Activated naive CD8-positive, alpha-beta T cell treated with anti-CD3 and anti-CD28 coated beads, Interleukin-2, amount 10 ng/mL, durations not matched to agents 7 days and 5 days (primary cell): ENCODE data around the gene TBC1D16. TPM values are rescaled to one million over a fixed set of nuclear protein-coding genes. Genes with fewer than 3 reads are reported as not detected.

ENCODE experiments used
- ATAC-seq: fragments of 150-1000 bp; cut with Tn5 transposase; one replicate; pipeline ENCODE4 v1.10.0; 2021; ENCODE audit warnings: low read depth, moderate library complexity
- POLR2A ChIA-PET: fragments of 350-600 bp; sonication (Branson Sonifier 250); formaldehyde crosslinking; loops from one replicate; lab custom pipeline; 2021; ENCODE audit warnings: antibody characterized with exemption; lab: Charles Lee
- DNase-seq: peaks from one replicate; pipeline ENCODE4 v3.0.0; 2021
- H3K27ac Mint-ChIP-seq: one replicate; pipeline ENCODE4 v1.8.0; 2022; ENCODE audit warnings: mild to moderate bottlenecking, mixed read lengths
- H3K27me3 Mint-ChIP-seq: one replicate; pipeline ENCODE4 v1.8.0; 2022; ENCODE audit warnings: mild to moderate bottlenecking, moderate library complexity, mixed read lengths
- H3K36me3 Mint-ChIP-seq: one replicate; pipeline ENCODE4 v1.8.0; 2021; ENCODE audit warnings: mild to moderate bottlenecking, mixed read lengths
- H3K4me1 Mint-ChIP-seq: one replicate; pipeline ENCODE4 v1.8.0; 2021; ENCODE audit warnings: mixed read lengths
- H3K4me3 Mint-ChIP-seq: one replicate; pipeline ENCODE4 v1.8.0; 2022; ENCODE audit warnings: mild to moderate bottlenecking, moderate library complexity, mixed read lengths
- H3K9me3 Mint-ChIP-seq: one replicate; pipeline ENCODE4 v1.8.0; 2021; ENCODE audit warnings: mixed read lengths
- total RNA-seq, 2 experiments: library from RNA; stranded (reverse); gene quantifications; one replicate each; pipeline ENCODE4 v1.2.3, GENCODE V29; 2021

TBC1D16 gene
- total RNA-seq, 2 experiments from 2014 or later, result 2.1 TPM

DNA sequence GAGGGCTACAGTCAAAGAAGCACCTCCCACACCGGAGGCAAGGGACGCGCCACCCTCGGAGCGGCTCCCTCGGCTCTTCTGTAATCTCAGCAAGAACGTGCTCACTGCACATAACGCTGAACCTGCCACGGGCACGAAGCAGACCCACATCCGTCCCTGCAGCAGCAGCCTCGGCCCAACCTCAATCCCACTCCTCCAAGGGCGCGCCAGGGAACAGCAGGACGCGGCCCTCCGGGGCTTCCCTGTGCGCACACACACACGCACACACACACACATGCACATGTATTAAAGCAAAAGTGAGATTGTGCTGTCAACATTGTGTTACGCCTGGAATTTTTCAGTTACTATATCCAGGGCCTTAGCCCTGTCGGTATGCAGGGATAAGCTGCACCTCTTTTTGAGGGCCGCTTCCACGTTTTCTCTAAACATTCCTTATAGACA is 54.0 kb downstream of the TBC1D16 start:
- H3K4me3 Mint-ChIP-seq, result no peak overlapping the region

GRCh38 chr17:79981090-79981489 is 54.6 kb downstream of the TBC1D16 start:
- Mint-ChIP-seq H3K27me3 (no peaks in the 10 kb centered on the region), H3K4me3 (no peak overlapping the region), H3K4me1 (no peaks in the 10 kb centered on the region), H3K27ac (no peak overlapping the region), H3K9me3 (no peaks in the 10 kb centered on the region), H3K36me3 (no peaks in the 10 kb centered on the region)
- POLR2A ChIA-PET, result interaction anchor here (0.9 kb wide), 1 partner anchor 235 kb away, joined by 3 read pairs; no protein-coding TSS in a partner anchor
- ATAC-seq, result no peak
- DNase-seq, result peak; percentile 13

More for the DNA sequence above, 54.0 kb downstream of the TBC1D16 start:
- H3K36me3 Mint-ChIP-seq, result no peaks in the 10 kb centered on the region
- no peak overlapping the region for H3K27ac Mint-ChIP-seq
- no peaks in the 10 kb centered on the region for H3K4me1 Mint-ChIP-seq
- DNase-seq (peak; percentile 16), ATAC-seq (no peak)
- POLR2A ChIA-PET, result no interaction called here
- H3K9me3 Mint-ChIP-seq, result no peaks in the 10 kb centered on the region
- H3K27me3 Mint-ChIP-seq, result no peaks in the 10 kb centered on the region

DNA sequence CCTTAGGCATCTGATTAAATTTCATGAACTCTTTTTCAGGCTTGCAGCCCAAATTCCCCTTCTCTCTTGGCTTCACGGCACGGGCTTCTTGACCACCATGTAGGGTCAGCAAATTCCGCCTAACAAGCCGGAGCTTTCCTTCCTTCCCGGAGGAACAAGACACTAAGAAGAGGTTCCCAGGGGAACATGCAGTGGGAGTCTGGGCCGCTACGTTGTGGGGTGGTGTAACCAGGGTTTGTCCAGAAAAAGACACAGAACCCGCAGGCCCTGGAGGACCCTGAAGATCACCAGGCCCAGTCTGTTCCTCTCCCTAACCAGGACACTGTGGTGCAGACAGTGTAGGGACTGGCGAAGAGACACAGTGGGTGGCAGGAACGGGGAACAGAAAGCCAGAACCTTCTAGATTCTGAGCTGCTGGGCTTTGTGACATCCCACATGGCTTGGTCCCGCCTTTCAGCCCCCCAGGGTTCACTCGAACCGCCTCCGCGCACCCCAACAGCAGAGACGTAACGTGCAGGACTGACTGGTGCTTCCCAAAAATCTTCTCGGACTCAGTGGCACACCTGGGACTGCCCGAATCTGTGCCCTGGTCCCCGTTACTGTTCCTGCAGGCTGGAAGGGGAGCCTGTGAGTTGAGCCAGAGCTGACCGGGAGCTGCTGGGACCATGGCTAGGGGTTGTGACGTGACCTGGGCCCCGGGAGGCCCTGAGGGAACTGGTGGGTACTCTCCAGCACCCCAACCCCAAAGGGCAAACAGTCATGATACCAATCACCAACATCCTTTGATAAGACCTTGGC is 55.2 kb downstream of the TBC1D16 start:
- no peak overlapping the region for H3K4me3 Mint-ChIP-seq
- H3K4me1 Mint-ChIP-seq, result no peaks in the 10 kb centered on the region
- H3K9me3 Mint-ChIP-seq, result no peaks in the 10 kb centered on the region
- no peak overlapping the region for H3K27ac Mint-ChIP-seq
- H3K27me3 Mint-ChIP-seq, result no peaks in the 10 kb centered on the region
- no peaks in the 10 kb centered on the region for H3K36me3 Mint-ChIP-seq
- POLR2A ChIA-PET, result interaction anchor here (0.9 kb wide), 1 partner anchor 234 kb away, joined by 3 read pairs; no protein-coding TSS in a partner anchor
- peak; percentile 12 for DNase-seq
- no peak for ATAC-seq

DNA sequence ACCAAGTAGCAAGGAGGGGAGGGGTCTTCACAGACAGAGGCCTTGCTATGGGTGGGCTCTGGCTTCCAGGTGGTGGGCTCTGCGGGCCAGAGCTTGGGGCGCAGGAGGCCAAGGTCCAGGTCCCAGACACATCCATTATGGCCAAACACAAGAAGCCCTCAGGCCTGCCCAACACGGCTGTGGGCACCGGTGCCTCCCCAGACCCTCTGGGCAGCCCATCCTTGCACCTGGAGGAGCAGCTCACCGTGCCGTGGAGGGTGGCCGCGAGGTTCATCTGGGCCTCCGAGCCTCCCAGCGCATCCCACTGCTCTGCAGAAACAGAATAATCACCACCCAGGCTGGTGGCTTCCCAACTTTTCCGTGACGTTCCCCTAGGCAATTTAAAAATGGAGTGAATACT is 55.9 kb downstream of the TBC1D16 start:
- POLR2A ChIA-PET, result no interaction called here
- Mint-ChIP-seq H3K9me3 (no peaks in the 10 kb centered on the region), H3K4me1 (no peaks in the 10 kb centered on the region), H3K36me3 (no peaks in the 10 kb centered on the region), H3K27ac (no peak overlapping the region), H3K27me3 (no peaks in the 10 kb centered on the region), H3K4me3 (no peak overlapping the region)
- no peak for ATAC-seq
- no peak for DNase-seq

- ATAC-seq (no peak), DNase-seq (peak; percentile 9)
- no peaks in the 10 kb centered on the region for H3K36me3 Mint-ChIP-seq
- H3K27me3 Mint-ChIP-seq, result no peaks in the 10 kb centered on the region
- H3K27ac Mint-ChIP-seq, result no peak overlapping the region
- POLR2A ChIA-PET, result no interaction called here
- no peaks in the 10 kb centered on the region for H3K4me1 Mint-ChIP-seq
- no peaks in the 10 kb centered on the region for H3K9me3 Mint-ChIP-seq
- no peak overlapping the region for H3K4me3 Mint-ChIP-seq
Observed at GRCh38 chr17:79979221-79979741, 56.4 kb downstream of the TBC1D16 start.

- no peaks in the 10 kb centered on the region for H3K9me3 Mint-ChIP-seq
- no peaks in the 10 kb centered on the region for H3K27me3 Mint-ChIP-seq
- no peak for ATAC-seq
- H3K4me3 Mint-ChIP-seq, result no peak overlapping the region
- POLR2A ChIA-PET, result no interaction called here
- H3K4me1 Mint-ChIP-seq, result no peaks in the 10 kb centered on the region
- DNase-seq, result no peak
- no peaks in the 10 kb centered on the region for H3K36me3 Mint-ChIP-seq
- H3K27ac Mint-ChIP-seq, result no peak overlapping the region
Observed at GRCh38 chr17:79978548-79978855, 57.2 kb downstream of the TBC1D16 start.

GRCh38 chr17:79977708-79978547 is 57.7 kb downstream of the TBC1D16 start:
- Mint-ChIP-seq H3K4me3 (no peak overlapping the region), H3K27ac (no peak overlapping the region), H3K36me3 (no peaks in the 10 kb centered on the region), H3K9me3 (no peaks in the 10 kb centered on the region), H3K27me3 (no peaks in the 10 kb centered on the region), H3K4me1 (no peaks in the 10 kb centered on the region)
- DNase-seq (peak; percentile 21), ATAC-seq (no peak)
- POLR2A ChIA-PET, result no interaction called here

- Mint-ChIP-seq H3K36me3 (no peaks in the 10 kb centered on the region), H3K4me1 (no peaks in the 10 kb centered on the region), H3K9me3 (no peaks in the 10 kb centered on the region), H3K27ac (no peak overlapping the region), H3K4me3 (no peak overlapping the region), H3K27me3 (no peaks in the 10 kb centered on the region)
- no peak for ATAC-seq
- peak; percentile 10 for DNase-seq
- POLR2A ChIA-PET, result no interaction called here
Observed at GRCh38 chr17:79977161-79977631, 58.5 kb downstream of the TBC1D16 start.

- Mint-ChIP-seq H3K27me3 (no peaks in the 10 kb centered on the region), H3K27ac (no peak overlapping the region), H3K4me3 (no peak overlapping the region), H3K9me3 (no peaks in the 10 kb centered on the region), H3K36me3 (no peaks in the 10 kb centered on the region), H3K4me1 (no peaks in the 10 kb centered on the region)
- ATAC-seq, result no peak
- POLR2A ChIA-PET, result interaction anchor here (0.6 kb wide), 1 partner anchor 101 kb away, joined by 3 read pairs; no protein-coding TSS in a partner anchor
- peak; percentile 7 for DNase-seq
Observed at GRCh38 chr17:79976451-79976850, 59.2 kb downstream of the TBC1D16 start.

DNA sequence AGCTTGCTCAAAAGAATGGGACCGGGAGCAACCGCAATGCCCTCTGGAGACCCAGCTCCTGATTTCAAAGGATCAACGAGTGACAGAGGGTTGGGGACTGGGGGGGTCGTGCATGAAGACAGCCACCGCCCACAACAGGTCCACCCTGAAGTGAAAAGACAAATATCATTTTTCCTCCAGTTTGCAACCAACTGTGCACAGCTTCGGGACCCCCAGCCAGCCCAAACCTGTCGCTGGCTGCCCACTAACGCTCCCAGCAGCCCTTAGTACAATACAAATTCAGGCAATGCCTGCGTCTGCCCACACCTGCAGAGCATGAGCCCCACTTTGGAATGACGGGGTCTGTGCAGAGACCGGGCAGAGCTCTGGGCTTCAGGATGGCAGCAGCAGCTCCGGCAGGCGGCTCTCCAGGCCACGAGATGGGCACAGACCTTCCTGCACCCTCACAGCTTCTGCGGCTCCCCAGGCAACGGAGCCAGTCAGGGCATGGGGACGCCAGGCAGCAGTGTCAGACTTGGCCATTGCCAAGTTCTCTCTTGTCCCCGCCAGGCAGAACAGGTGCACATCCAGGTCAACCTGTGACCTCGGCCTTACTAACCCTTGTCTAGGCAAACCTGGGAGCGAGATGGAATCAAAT is 60.1 kb downstream of the TBC1D16 start:
- Mint-ChIP-seq H3K27me3 (no peaks in the 10 kb centered on the region), H3K4me1 (no peaks in the 10 kb centered on the region), H3K4me3 (no peak overlapping the region), H3K27ac (no peak overlapping the region), H3K36me3 (no peaks in the 10 kb centered on the region), H3K9me3 (no peaks in the 10 kb centered on the region)
- DNase-seq (peak; percentile 26), ATAC-seq (no peak)
- POLR2A ChIA-PET, result interaction anchor here (0.6 kb wide), 1 partner anchor 100 kb away, joined by 3 read pairs; no protein-coding TSS in a partner anchor

DNA sequence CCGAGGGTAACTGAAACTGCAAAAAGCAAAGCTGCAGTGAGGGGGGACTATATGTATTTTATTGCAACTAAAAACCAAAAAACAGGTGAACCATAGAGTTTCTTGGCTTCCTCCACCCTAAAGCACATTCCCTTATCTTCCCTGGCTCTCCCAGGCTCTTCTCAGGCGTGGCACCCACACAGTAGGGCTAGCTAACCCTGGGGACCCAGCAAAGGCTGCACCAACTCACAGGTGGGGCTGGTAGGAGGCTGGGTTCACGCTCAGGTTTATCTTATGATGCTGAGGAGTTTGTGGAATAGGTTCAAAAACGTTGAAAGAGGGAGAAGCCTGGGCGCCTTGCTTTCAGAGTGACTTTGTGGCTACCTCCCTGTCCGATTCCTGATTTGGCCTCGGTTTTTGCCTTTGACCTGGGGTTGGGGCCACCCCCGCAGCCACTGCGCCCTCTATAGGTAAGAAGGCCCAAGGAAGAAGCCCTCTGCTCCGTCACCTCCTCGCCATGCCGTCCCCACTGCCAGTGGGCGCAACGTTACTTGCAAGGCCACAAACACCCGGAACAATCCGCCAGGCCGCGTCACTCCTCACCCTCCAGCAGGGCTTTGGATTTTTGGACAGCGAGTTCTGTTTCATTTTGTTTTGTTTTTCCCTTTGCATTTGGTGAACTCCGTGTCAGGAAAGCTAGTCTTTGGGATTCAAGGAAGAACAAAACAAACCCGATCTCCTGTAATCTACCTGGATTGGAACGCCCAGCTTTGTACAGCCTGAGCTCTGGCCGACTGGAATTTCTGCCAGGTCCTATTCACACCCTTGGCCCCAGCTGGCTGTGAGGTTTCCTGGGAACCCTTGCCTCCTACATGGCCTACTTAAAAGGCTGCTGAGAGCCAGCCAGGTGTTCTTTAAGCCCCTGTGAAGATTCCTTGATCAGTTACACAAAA is 60.8 kb downstream of the TBC1D16 start:
- Mint-ChIP-seq H3K4me1 (no peaks in the 10 kb centered on the region), H3K36me3 (no peaks in the 10 kb centered on the region), H3K27me3 (no peaks in the 10 kb centered on the region), H3K27ac (no peak overlapping the region), H3K9me3 (no peaks in the 10 kb centered on the region), H3K4me3 (no peak overlapping the region)
- POLR2A ChIA-PET, result no interaction called here
- peak; percentile 26 for DNase-seq
- ATAC-seq, result no peak

GRCh38 chr17:79971651-79972050 is 64.0 kb downstream of the TBC1D16 start:
- Mint-ChIP-seq H3K9me3 (no peaks in the 10 kb centered on the region), H3K27ac (no peak overlapping the region), H3K4me3 (no peak overlapping the region), H3K4me1 (no peaks in the 10 kb centered on the region), H3K36me3 (no peaks in the 10 kb centered on the region), H3K27me3 (no peaks in the 10 kb centered on the region)
- POLR2A ChIA-PET, result interaction anchor here (1.1 kb wide), 1 partner anchor 132 kb away, joined by 8 read pairs; the partner anchor contains the start of gene CBX4
- ATAC-seq (no peak), DNase-seq (no peak)
